Mesenchymal stem cell (in vitro differentiated cells and primary cell): ENCODE measurements around the gene MCOLN3.
"Not testable (repeated sequence)": the region's sequence is repeated elsewhere in the genome, so short reads cannot be mapped to it uniquely, and the experiment has no call there.

Source experiments
- DNase-seq: peaks from one replicate; pipeline ENCODE4 v3.0.0-alpha.2; 2013
- H2AFZ ChIP-seq: one replicate; pipeline ENCODE4 v1.6.1; 2013; ENCODE audit warnings: low read depth, mild to moderate bottlenecking, control low read depth, inconsistent platforms, low read length, moderate library complexity
- H2AK5ac ChIP-seq: 2 replicates; pipeline ENCODE4 v1.6.1; 2013; ENCODE audit warnings: low read length, moderate library complexity, mild to moderate bottlenecking, inconsistent platforms; ENCODE audit not compliant: severe bottlenecking
- H2BK120ac ChIP-seq: one replicate; pipeline ENCODE4 v1.6.1; 2013; ENCODE audit warnings: low read depth, mild to moderate bottlenecking, inconsistent platforms, low read length, moderate library complexity
- H2BK12ac ChIP-seq, 2 experiments: one replicate each; pipeline ENCODE4 v1.6.1; 2013; ENCODE audit warnings: inconsistent platforms in 2 of 2, low read length in 2 of 2, mild to moderate bottlenecking in 2 of 2, moderate library complexity in 2 of 2, control low read depth in 1 of 2
- H2BK15ac ChIP-seq: one replicate; pipeline ENCODE4 v1.6.1; 2013; ENCODE audit warnings: mild to moderate bottlenecking, low read depth, inconsistent platforms; ENCODE audit not compliant: poor library complexity, severe bottlenecking
- H2BK5ac ChIP-seq: 2 replicates; pipeline ENCODE4 v1.6.1; 2013; ENCODE audit warnings: low read depth, mild to moderate bottlenecking, low read length, control low read depth, inconsistent platforms; ENCODE audit not compliant: poor library complexity, severe bottlenecking
- H3K14ac ChIP-seq, 2 experiments: one replicate each; pipeline ENCODE4 v1.6.1; 2013; ENCODE audit warnings: inconsistent platforms in 2 of 2, low read length in 2 of 2, control low read depth in 1 of 2, mild to moderate bottlenecking in 1 of 2, moderate library complexity in 1 of 2
- H3K18ac ChIP-seq, 2 experiments: one replicate each; pipeline ENCODE4 v1.6.1; 2013; ENCODE audit warnings: inconsistent platforms in 2 of 2, low read length in 2 of 2, control low read depth in 1 of 2, low read depth in 1 of 2, mild to moderate bottlenecking in 1 of 2
- H3K23ac ChIP-seq, 2 experiments: one replicate each; pipeline ENCODE4 v1.6.1; 2013; ENCODE audit warnings: inconsistent platforms in 2 of 2, low read length in 2 of 2, mild to moderate bottlenecking in 2 of 2, moderate library complexity in 2 of 2, control low read depth in 1 of 2
- H3K27ac ChIP-seq: 2 replicates; pipeline ENCODE4 v1.5.1; 2013; ENCODE audit warnings: mild to moderate bottlenecking, moderate library complexity, low read length, control low read depth, inconsistent platforms; ENCODE audit not compliant: poor library complexity, severe bottlenecking
- H3K27me3 ChIP-seq, 2 experiments: 2 replicates each; pipeline versions ENCODE4 v1.6.1 to v1.7.0; 2013; ENCODE audit warnings: low read length in 2 of 2, mild to moderate bottlenecking in 2 of 2, moderate library complexity in 2 of 2, control low read depth in 1 of 2, inconsistent platforms in 1 of 2; ENCODE audit not compliant: control insufficient read depth in 1 of 2, insufficient read depth in 1 of 2
- H3K36me3 ChIP-seq, 2 experiments: 2 replicates each; pipeline versions ENCODE4 v1.6.1 to v1.7.0; 2013; ENCODE audit warnings: low read length in 2 of 2, control low read depth in 1 of 2, inconsistent platforms in 1 of 2, low read depth in 1 of 2, mild to moderate bottlenecking in 1 of 2; ENCODE audit not compliant: insufficient read depth in 2 of 2, control insufficient read depth in 1 of 2
- H3K4ac ChIP-seq, 2 experiments: one replicate each; pipeline ENCODE4 v1.6.1; 2013; ENCODE audit warnings: inconsistent platforms in 2 of 2, low read length in 2 of 2, mild to moderate bottlenecking in 2 of 2, moderate library complexity in 2 of 2, control low read depth in 1 of 2, low read depth in 1 of 2
- H3K4me1 ChIP-seq: 2 replicates; pipeline ENCODE4 v1.6.1; 2013; ENCODE audit warnings: low read depth, low read length, control low read depth; ENCODE audit not compliant: control insufficient read depth, insufficient read depth
- H3K4me2 ChIP-seq: 2 replicates; pipeline ENCODE4 v1.6.1; 2013; ENCODE audit warnings: low read length, mild to moderate bottlenecking, inconsistent platforms; ENCODE audit not compliant: poor library complexity, severe bottlenecking
- H3K4me3 ChIP-seq, 2 experiments: 2 replicates each; pipeline versions ENCODE4 v1.5.1 to v1.7.0; 2013; ENCODE audit warnings: low read length in 2 of 2, mild to moderate bottlenecking in 2 of 2, control low read depth in 1 of 2, low read depth in 1 of 2; ENCODE audit not compliant: insufficient read depth in 1 of 2
- H3K79me1 ChIP-seq: replicated peaks from 2 replicates; pipeline ENCODE4 v1.6.1; 2013; ENCODE audit warnings: mild to moderate bottlenecking, control low read depth, low read length, inconsistent platforms; ENCODE audit not compliant: poor library complexity, severe bottlenecking
- H3K9ac ChIP-seq: 2 replicates; pipeline ENCODE4 v1.7.0; 2013; ENCODE audit warnings: mild to moderate bottlenecking, low read length, moderate library complexity
- H3K9me3 ChIP-seq: 2 replicates; pipeline ENCODE4 v1.7.0; 2013; ENCODE audit warnings: mild to moderate bottlenecking, low read length; ENCODE audit not compliant: control insufficient read depth
- H4K8ac ChIP-seq: one replicate; pipeline ENCODE4 v1.6.1; 2013; ENCODE audit warnings: inconsistent platforms, mild to moderate bottlenecking, low read length, moderate library complexity
- H4K91ac ChIP-seq: one replicate; pipeline ENCODE4 v1.6.1; 2013; ENCODE audit warnings: mild to moderate bottlenecking, low read length, inconsistent platforms
- WGBS: methylation state at CpG from one replicate; pipeline ENCODE4 v1.1.7; 2013; ENCODE audit warnings: mixed read lengths; 5-methylcytosine and 5-hydroxymethylcytosine counted together

MCOLN3 gene

GRCh38 chr1:84988588-84988987 is 59.7 kb downstream of the MCOLN3 start:
- Histone ChIP-seq H3K4me2 (no peak overlapping the region), H2BK12ac (no peak overlapping the region), H3K23ac (no peak overlapping the region), H4K91ac (no peak overlapping the region), H3K14ac (no peak overlapping the region), H2BK120ac (no peak overlapping the region), H3K9me3 (no peaks in the 10 kb centered on the region), H2AFZ (no peak overlapping the region), H3K27ac (no peak overlapping the region), H4K8ac (no peak overlapping the region), H3K18ac (no peak overlapping the region), H2BK5ac (no peak overlapping the region), H3K4ac (no peak overlapping the region), H3K79me1 (no peaks in the 10 kb centered on the region), H3K4me1 (no peaks in the 10 kb centered on the region), H3K4me3 (no peak overlapping the region), H2AK5ac (no peak overlapping the region), H3K9ac (no peak overlapping the region), H3K27me3 (no peaks in the 10 kb centered on the region), H3K36me3 (no peaks in the 10 kb centered on the region), H2BK15ac (no peak overlapping the region)
- no peak for DNase-seq
- WGBS, result 54% methylated on average over 2 of the region's 2 CpGs

- H3K79me1 ChIP-seq, H2AFZ ChIP-seq, H3K27ac ChIP-seq, H4K91ac ChIP-seq, H3K9ac ChIP-seq, DNase-seq, H3K4me3 ChIP-seq, H3K18ac ChIP-seq, H3K4me1 ChIP-seq, H3K4me2 ChIP-seq, H3K36me3 ChIP-seq, H3K27me3 ChIP-seq, H3K23ac ChIP-seq, H3K9me3 ChIP-seq, H2BK120ac ChIP-seq, H2BK5ac ChIP-seq, H2AK5ac ChIP-seq, H3K4ac ChIP-seq, H2BK15ac ChIP-seq, H4K8ac ChIP-seq, H2BK12ac ChIP-seq, H3K14ac ChIP-seq: not testable (repeated sequence)
- WGBS, result 74% methylated on average over 2 of the region's 3 CpGs
Measured at GRCh38 chr1:84986561-84986960, 61.7 kb downstream of the MCOLN3 start.

- H3K79me1 ChIP-seq, result no peaks in the 10 kb centered on the region
- H3K14ac ChIP-seq, result no peak overlapping the region
- H4K91ac ChIP-seq, result no peak overlapping the region
- H2BK15ac ChIP-seq, result no peak overlapping the region
- no peaks in the 10 kb centered on the region for H3K4me1 ChIP-seq
- H2BK120ac ChIP-seq, result no peak overlapping the region
- H3K4me3 ChIP-seq, result no peak overlapping the region
- no peak overlapping the region for H3K23ac ChIP-seq
- no peak overlapping the region for H3K18ac ChIP-seq
- H3K9me3 ChIP-seq, result no peaks in the 10 kb centered on the region
- H2BK5ac ChIP-seq, result no peak overlapping the region
- H3K27ac ChIP-seq, result no peak overlapping the region
- no peak overlapping the region for H2AFZ ChIP-seq
- H3K27me3 ChIP-seq, result no peaks in the 10 kb centered on the region
- no peak overlapping the region for H3K4ac ChIP-seq
- H4K8ac ChIP-seq, result no peak overlapping the region
- no peak overlapping the region for H3K4me2 ChIP-seq
- no peak overlapping the region for H3K9ac ChIP-seq
- H2AK5ac ChIP-seq, result no peak overlapping the region
- H2BK12ac ChIP-seq, result no peak overlapping the region
- DNase-seq, result no peak
- no peaks in the 10 kb centered on the region for H3K36me3 ChIP-seq
Measured at GRCh38 chr1:84985365-84985764, 62.9 kb downstream of the MCOLN3 start.

- 94% methylated on average over 1 of the region's 2 CpGs for WGBS
Measured at GRCh38 chr1:84982395-84982794, 65.9 kb downstream of the MCOLN3 start.

More at GRCh38 chr1:84982395-84982794, 65.9 kb downstream of the MCOLN3 start:
- no peak overlapping the region for H3K14ac ChIP-seq
- H4K91ac ChIP-seq, result no peak overlapping the region
- H3K4me3 ChIP-seq, result no peak overlapping the region
- no peak for DNase-seq
- no peaks in the 10 kb centered on the region for H3K4me1 ChIP-seq
- no peak overlapping the region for H2BK12ac ChIP-seq
- H3K27me3 ChIP-seq, result no peaks in the 10 kb centered on the region
- no peak overlapping the region for H3K9ac ChIP-seq
- H3K4me2 ChIP-seq, result no peak overlapping the region
- H2BK15ac ChIP-seq, result no peak overlapping the region
- H2BK5ac ChIP-seq, result no peak overlapping the region
- no peak overlapping the region for H2BK120ac ChIP-seq
- no peaks in the 10 kb centered on the region for H3K79me1 ChIP-seq
- H2AFZ ChIP-seq, result no peak overlapping the region
- H3K18ac ChIP-seq, result no peak overlapping the region
- no peak overlapping the region for H3K23ac ChIP-seq
- H2AK5ac ChIP-seq, result no peak overlapping the region
- no peaks in the 10 kb centered on the region for H3K36me3 ChIP-seq
- no peak overlapping the region for H3K27ac ChIP-seq
- H3K4ac ChIP-seq, result no peak overlapping the region
- H4K8ac ChIP-seq, result no peak overlapping the region
- peaks cover 3% of the 10 kb centered on the region for H3K9me3 ChIP-seq
